Medulla oblongata (tissue), 1 donor: ENCODE results near the gene LANCL2.
"Not testable (repeated sequence)": the region's sequence is repeated elsewhere in the genome, so short reads cannot be mapped to it uniquely, and the experiment has no call there.

Source experiments
- DNase-seq: peaks from one replicate; pipeline ENCODE4 v3.0.0-alpha.2; 2015; ENCODE audit errors: extremely low spot score

The LANCL2 gene

GRCh38 chr7:55365205-55365674 lies at the start of gene LANCL2:
Gene LANCL2, plus strand, starts transcription at chr7:55365337. Its CDS starts 689 bp downstream, at chr7:55366026.
- peak; percentile 76 for DNase-seq

- DNase-seq = no peak
Measured at GRCh38 chr7:55325371-55325792, 39.8 kb upstream of the LANCL2 start.

- DNase-seq = no peak
Measured at GRCh38 chr7:55326081-55326835, 38.9 kb upstream of the LANCL2 start.

GRCh38 chr7:55326945-55327626 lies 38.1 kb upstream of the LANCL2 start:
- no peak for DNase-seq

- DNase-seq = no peak
Measured at GRCh38 chr7:55335151-55335550, 30.0 kb upstream of the LANCL2 start.

GRCh38 chr7:55335786-55336185 lies 29.4 kb upstream of the LANCL2 start:
- DNase-seq = no peak

GRCh38 chr7:55336540-55336939 lies 28.6 kb upstream of the LANCL2 start:
- no peak for DNase-seq

- DNase-seq = no peak
Measured at GRCh38 chr7:55339033-55340000, 25.8 kb upstream of the LANCL2 start.

GRCh38 chr7:55342216-55342871 lies 22.8 kb upstream of the LANCL2 start:
- DNase-seq = no peak

GRCh38 chr7:55343002-55343781 lies 21.9 kb upstream of the LANCL2 start:
- DNase-seq = no peak

- no peak for DNase-seq
Measured at GRCh38 chr7:55343860-55344606, 21.1 kb upstream of the LANCL2 start.

- no peak for DNase-seq
Measured at GRCh38 chr7:55344840-55345239, 20.3 kb upstream of the LANCL2 start.

- DNase-seq = no peak
Measured at GRCh38 chr7:55345292-55345691, 19.8 kb upstream of the LANCL2 start.

GRCh38 chr7:55348502-55348901 lies 16.6 kb upstream of the LANCL2 start:
- no peak for DNase-seq

GRCh38 chr7:55349121-55349520 lies 16.0 kb upstream of the LANCL2 start:
- no peak for DNase-seq

- DNase-seq = no peak
Measured at GRCh38 chr7:55350281-55350680, 14.9 kb upstream of the LANCL2 start.

GRCh38 chr7:55351263-55351662 lies 13.9 kb upstream of the LANCL2 start:
- no peak for DNase-seq

GRCh38 chr7:55352947-55353273 lies 12.2 kb upstream of the LANCL2 start:
- not testable (repeated sequence) for DNase-seq

GRCh38 chr7:55360486-55360885 lies 4.7 kb upstream of the LANCL2 start:
- DNase-seq = no peak

GRCh38 chr7:55361560-55361959 lies 3.6 kb upstream of the LANCL2 start:
- no peak for DNase-seq
